ENCODE results near the gene ATL1.

ATL1 gene

DNA sequence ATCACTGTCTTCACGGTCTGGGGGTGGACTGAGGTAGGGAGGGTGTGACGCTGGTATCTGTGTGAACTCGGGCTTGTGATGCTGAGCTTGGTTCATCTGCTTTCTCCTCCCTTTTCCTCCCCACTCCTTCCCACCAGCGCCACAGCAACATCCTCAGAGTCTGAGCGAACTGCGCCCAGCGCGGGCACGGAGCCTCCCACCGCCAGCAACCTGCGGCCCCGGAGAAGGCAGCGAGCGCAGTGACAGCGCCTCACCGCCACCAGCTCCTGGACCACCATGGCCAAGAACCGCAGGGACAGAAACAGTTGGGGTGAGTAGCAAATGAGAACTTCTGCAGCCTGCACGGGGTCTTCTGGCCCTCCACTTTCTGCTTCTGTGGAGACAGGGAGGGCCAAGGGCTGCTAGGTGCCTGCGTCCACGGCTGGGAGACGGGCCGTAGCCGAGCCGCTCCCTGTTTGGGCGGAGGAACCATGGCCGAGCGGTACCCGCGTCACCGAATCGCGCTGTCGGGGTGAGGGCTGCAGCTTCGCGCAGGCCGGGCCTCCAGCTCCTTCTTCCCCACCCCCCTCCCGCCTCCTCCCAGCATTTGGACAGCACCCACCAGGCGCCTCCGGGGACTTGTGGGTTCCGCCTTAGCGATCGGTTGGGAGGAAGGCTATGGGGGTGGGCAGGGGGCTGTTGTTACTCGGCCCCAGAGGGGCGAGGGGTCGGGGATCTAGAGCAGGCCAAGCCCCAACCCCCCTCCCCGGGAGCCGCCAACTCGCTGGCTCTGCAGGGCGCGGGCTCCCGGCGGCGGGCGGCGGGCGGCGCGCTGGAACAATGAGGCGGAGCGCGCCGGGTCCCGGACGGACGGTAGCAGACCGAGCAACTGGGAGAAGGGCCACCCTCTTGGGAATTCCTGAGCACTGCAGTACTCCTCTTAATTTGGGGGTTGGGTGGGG is at the start of gene ATL1:
Gene ATL1, plus strand, starts transcription at position 156 of the 941 bp plus-strand sequence. Its CDS starts 121 bp downstream, at position 277.
- peak; percentile 46 for DNase-seq

DNA sequence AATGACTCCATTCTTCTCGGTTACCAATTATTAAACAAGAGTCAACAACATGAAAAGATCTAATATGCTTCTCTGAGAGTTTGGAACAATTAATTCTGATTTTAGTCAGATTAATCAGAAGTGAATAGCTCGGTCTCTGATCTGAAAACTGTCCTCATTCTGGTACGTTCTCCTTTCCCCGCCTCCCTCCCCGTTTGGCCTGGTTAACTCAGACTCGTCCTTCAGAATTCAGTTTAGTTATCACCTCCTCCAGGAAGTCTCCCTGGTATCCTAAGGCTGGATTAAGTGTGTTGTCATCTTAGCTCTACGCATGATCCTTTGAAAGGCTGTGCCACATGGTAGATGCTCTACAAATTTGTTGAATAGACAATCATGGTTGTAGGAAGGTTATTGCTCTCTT is 49.8 kb upstream of the ATL1 start:
- no peak for DNase-seq

DNA sequence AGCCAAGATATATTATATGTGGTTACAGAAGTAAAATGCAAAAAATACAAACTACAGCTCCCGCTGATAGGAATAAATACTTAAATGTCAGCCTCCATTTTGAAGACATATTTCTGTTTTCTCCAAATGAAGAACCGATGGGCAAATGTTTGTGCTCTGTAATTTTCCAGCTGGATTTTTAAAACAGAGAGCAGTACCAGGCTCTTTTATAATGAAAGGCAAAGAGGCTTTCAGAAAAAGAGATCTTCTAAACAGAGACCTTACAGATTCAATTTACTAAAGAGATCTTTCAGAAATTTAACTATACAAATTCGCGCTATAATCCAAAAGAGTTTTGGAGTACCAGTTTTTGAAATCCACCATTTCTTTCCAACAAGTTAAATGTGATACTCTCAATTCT is 47.5 kb upstream of the ATL1 start:
- DNase-seq, result no peak

DNA sequence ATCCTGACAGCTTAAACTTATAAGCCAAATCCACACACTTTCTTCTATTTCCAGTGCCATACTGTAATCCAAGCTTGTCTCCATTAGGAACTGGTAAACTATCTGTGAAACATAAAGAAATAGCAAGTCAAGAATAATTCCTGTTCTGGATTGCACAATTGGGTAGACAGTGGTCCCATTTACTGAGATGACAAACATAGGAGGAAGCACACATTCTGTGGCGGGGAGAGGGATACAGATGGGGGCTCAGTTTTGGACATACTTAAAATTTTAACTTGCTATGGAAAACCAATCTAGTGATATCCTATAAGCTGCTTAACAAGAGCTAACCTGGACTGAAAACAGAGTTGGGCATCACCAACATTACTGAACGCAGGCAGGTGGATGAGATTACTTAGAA is 43.9 kb upstream of the ATL1 start:
- DNase-seq, result no peak

DNA sequence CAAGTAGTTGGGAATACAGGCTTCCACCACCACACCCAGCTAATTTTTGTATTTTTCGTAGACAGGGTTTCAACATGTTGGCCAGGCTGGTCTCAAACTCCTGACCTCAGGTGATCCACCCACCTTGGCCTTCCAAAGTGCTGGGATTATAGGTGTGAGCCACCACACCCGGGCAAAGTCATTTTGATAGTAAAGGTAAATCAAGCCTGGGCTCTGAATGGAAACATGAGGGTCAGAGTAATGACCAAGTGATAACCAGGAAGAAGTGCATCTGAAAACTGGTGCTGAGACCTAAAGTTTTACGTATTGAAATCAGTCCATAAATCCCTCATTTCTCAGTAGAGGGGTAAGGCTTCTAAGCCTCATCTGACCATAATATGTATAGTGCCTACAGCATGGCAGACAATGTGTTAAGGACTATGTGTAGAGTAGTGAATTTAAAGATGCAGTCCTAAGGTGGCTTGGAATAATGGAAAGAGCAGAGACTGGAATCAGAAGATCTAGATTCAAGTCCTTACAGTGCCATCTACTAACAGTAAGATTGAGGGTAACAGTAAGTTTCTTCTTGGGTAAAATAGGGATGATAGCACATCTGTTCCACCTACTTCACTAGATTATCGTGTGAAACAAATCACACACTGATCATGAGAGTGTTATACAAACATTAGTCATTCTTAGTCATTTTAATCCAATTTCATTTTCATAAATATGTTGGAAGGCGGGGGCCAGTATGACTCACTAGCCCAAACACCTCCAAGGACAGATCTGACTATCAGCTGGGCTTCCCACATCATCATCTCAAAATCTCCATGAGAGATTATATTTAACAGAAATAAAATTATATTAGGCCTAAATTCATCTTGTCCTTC is 38.8 kb upstream of the ATL1 start:
- DNase-seq, result no peak

DNA sequence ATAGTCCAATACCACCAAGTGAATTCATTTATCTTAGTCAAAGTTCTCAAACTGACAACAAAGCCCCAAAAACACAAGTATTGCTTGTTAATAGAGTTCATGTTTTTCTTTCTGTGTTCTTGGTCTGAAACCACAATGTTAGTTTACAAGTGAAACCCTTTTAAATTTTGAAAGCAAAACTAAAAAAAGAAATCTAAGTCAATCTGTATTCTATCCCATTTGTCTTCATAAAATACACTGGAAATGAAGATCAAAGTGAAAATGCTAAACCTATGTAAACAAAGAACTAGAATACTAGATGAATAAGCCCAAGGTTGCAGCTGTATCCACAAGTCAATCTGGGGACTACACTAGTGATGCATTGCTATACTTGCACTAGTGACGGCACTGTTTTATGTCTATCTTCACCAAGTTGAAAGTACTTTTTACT is 38.0 kb upstream of the ATL1 start:
- DNase-seq, result no peak

DNA sequence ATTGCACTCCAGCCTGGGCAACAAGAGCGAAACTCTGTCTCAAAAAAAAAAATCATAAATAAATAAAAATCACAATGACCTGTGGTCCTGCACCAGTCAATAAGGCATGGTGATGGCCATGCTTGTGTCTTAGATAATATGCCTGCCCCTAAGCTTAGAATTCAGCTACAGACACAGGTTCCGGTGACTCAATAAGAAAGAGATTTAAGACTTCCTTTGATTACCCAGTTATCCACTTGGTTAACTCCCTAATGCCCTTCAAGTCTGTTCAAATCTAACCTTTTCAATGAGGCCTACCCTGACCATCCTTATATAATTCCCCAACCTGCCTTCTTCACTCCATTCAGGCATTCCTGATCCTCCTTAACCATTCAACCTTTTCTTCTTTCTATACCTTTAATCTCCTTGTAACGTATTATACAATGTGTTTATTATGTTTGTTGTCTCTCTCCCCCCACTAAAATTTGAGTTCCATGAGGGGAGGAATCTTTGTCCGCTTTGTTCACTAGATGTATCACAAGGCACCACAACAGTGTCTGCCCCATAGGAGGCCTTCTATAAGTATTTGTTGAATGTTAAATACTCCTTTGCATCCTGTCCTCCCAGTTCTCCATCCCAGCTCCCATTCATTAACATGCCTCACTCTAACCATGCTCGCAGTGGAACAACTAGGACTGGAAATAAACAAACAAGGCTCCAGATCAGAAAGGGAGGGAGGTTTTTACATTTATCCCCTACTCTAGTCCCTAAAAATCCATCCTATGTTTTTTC is 36.5 kb upstream of the ATL1 start:
- no peak for DNase-seq

DNA sequence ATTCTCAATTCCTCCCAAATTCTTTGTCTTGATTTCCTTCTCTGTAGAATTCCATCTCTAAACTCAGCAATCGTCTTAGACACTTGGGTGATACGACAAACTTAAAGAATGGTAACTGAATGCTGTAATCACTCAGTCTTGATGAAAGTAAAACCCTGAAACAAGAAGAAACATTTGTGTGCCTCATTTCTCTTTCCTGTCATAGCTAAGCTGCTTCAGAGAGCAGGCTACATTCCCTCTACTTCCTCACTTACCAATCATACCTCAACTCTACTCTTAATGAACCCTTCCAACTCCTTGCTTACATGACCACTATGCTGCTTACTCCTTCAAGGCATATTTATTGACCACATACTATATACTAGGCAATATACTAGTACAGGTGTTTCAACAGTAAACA is 35.9 kb upstream of the ATL1 start:
- no peak for DNase-seq

DNA sequence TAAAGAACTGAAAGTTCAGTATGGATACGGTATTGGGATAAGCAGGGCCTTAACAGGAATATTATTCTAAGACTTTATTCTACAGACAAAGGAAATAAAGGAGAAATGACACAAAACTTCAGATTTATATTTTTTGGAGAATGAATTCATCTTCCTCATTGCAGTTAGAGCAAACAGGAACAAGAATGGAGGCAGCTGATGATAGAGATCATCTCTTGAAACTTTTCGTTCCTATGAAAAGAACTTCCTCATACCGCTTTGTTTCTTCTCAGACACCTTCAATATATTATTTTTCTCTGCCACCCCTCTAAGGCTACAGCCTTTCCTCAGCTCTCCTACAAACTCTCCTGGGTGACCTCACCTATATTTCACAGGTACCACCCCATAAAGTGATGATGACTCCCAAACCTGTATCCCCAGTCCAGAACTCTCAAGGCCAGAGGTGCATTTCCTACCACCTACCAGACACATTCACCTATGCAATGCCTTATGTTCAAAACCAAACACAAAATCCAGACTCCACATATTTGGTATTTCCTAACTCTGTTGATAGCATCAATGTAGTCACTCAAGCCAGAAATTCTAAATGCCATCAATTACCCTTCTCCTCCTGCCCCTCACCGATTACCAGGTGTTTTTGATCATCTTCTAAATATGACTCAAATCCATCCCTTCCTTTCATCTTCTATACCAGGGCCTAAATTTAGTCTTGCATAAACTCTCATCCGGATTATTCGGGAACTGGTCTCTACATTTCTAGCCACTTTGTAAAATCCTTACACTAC is 35.0 kb upstream of the ATL1 start:
- no peak for DNase-seq

DNA sequence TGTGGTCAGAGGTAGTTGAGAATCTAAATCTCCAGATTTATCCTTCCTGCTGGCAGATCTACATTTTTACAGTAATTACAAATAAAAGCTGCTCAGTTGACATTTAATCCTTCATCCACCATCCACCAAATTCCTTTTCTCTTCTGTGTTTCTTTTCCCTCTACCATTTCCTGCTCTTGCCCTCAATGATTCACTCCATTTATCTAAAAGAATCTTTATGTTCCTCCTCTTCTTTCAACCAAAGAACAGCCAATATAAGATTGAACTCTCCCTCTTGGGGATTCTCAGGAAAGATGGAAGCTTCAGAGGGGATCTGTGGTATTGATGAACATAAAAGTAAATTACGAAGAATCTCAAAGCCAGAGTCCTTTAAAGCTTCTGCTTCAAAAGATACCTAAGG is 31.9 kb upstream of the ATL1 start:
- DNase-seq, result no peak

DNA sequence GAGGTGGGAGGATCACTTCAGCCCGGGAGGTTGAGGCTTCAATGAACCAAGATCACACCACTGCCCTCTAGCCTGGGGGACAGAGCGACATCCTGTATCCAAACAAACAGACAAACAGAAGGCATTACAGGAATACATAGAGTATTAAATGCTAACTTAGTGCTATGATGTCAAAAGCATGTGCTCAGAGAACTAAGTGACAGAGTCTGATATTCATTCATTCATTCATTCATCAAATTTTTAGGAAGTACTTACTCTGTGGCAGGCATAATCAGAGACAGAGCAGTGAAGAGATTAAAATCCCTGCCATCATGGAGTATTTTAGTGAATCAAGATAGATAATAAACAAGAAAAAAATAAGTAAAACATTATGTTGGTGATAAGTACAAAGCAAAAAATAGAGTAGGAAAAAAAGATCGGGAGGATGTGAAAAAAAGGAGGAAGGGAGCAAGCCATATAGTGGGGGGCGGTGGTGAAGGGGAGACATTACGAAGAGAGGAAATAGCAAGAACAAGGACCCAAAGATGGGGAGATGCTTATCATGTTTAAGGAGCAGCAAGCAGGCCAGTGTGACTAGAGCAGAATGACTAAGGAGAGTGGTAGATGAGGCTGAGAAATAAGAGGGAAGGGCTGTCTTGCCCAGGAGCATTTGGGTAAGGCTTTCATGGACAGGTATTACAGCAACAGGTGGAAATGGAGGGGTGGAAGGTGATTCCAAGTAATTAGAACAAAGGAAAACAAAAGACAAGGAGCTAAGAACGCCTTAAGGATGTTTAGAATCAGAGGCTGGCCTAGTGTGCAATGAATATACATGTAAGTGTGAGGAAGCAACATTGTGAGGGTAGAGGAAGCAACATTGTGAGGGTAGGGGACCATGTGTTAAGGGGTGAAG is 30.4 kb upstream of the ATL1 start:
- no peak for DNase-seq

DNA sequence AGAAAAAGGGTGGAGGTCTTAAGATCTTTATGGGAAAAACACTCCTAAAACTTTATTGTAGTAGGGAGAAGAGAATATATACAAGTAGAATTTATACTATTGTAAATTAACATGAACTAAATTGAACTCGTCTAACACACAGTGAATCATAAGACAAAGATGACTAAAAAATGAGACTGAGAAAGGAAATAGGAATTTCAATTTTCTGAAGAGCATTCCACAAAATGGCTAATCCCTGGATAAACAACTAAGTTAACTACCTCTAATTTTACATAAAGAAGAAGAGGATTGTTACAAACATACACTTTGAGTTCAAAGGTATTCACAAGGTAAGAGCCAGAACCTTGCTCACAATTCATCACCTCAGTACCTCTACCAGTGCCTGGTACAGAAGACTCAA is 29.6 kb upstream of the ATL1 start:
- no peak for DNase-seq

DNA sequence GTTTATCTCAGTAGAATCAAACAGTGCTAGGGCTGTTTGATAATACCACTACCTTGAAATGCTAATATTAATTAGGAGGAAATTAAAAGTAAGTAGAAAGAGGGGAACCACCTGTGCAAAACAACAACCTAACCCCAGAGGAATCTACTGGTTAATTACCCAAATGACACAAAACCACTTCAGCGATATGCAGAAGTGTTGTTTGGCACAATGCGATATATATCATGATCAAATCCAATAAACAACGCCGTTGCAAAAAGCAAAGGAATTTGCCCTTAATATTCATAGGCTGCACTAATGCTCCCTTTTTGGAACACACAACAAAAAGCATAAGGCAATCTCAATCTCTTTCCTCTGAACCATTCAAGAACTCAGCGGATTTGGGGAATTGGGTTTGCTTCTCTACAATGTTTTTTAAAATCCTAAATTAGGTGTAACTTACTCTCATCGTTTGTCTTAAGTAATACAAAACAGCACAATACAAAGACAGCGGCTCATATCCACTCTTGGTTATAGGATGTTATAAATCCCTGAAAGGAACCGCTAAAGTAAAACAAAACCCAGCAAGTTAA is 29.1 kb upstream of the ATL1 start:
- DNase-seq, result no peak

DNA sequence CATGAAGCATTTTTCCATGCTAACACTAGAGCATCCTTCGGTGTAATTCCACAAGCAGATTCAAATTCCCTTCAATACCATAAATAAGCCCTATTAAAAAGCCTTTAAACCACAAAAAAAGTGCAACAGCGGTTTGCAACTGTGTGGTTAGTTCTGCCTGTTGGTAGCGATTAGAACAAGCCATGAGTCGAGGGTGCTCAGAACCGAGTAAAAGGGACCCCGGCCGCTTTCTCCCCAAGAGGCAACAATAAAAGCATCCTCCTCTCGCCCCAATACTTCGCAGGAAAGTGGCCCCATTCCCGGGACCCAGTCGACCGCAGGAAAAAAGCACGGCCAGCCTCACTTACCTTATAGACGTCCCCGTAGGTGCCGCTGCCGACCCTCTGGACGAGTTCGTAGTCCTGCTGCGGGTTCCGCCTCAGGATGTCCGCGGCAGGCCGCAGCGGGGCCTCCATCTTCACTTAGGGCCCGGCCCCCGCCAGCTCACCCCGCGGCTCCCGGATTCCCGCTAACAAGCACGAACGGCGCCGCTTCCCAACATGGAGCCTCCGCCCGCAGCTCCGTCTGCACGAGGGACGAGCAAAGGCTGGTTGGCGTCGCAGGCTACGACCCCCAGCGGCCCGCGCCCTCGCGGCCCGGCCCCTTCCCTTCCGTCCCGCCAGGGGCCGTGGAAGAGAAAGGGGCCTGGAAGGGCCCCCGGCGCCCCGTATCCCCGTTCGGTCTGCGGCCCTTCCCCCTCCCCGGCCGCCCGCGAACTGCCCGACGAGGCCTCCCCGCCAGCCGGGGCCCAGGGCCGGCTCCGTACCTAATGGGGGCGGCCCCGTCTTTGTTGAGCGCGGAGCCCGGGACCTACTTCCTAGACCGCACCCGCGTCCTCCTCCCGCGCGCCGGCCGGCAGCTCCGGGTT is 28.1 kb upstream of the ATL1 start:
- DNase-seq, result no peak

DNA sequence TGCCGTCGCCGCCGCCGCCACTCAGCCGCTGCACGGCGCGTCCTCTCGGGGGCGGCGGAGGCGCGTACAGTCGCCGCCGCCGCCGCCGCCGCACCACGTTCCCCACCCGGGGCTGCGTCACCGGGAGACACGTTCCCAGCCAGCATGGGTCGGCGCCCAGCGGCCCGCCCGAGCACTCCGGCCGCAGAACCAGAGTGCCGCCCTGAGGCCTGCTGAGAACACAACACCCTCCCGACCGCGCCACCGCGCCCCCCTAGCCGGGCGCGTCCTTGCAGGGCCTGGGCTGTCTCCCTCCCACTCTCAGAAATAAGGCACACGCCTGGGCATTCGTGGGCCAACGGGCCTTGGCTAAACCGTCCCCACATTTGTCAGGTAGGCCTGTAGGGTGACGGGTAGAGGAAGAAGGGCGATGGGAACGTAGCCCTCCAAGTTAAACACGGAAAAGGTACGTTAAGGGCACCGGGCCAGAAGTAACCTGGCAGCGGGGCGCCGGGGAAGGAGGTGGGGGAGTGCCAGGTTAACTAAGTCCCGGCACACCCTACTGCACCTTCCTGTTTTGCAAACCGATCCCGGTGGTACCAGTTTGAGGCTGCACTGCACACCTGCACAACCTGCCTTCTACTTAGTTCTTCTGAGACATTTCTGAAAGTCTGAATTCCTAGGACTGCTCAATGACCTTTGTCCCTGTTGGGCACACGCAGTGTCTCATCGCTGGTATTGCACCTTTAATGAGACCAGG is 27.3 kb upstream of the ATL1 start, which contains the start of gene MAP4K5:
Gene MAP4K5, minus strand, starts transcription at position 68 of the 739 bp plus-strand sequence. CDS start 520 bp downstream, outside the sequence.
- peak; percentile 75 for DNase-seq

DNA sequence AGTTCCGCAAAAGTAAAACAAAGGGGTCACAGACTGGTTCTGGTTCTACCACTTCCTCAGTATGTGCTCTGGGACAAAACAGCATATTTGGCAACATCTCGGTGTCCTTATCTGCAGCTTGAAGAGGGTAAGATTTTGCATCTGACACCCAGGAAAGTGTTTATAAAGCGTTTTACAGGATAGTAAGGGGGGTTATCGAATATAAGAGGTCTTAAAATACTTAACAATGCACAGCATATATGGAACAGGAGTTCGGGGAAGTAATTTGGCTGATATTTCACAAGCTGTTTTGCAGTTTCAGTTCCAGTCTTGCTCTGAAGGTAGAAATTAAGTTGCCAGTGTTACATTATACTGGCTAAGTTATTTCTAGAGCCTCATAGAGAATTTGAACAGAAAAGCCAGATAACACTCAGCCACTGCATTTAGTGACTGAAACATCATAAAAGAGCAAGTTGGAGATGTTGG is 26.7 kb upstream of the ATL1 start:
- DNase-seq, result no peak

DNA sequence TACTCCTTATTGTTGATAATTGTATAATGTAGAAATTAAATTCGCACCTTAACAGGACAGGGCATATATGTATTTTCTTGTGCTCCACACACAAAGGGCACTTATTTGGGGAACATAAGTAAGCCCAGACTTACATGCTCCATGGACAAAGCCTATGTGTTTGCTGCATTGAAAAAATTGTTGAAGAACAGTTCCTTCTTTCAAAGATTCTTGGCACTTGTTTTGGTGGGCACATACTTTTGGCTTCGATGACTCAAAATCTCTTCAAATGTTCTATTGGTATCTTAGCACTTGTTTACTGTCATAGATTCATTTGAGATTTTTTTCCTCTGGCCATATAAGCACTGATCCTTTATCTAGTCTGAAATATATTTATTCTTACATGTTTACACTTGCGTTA is 26.1 kb upstream of the ATL1 start:
- no peak for DNase-seq

DNA sequence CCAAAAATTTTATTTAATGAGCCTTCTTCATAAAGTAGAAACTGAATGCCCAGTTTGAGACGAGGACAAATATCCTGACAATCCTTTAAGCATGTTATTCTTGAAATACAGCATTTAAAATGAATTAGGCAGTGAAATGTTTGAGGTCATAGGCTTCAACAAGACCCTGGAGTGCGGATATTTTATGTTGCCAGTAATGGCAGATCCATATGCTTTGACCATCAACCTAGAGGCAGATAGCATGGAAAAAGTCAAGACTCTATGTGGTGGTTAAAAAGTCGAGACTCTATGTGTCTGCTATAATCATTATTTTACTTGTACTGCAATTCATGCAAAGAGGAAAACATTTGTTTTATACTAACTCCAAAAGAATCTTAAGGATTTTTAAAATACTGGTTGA is 25.5 kb upstream of the ATL1 start:
- DNase-seq, result no peak

DNA sequence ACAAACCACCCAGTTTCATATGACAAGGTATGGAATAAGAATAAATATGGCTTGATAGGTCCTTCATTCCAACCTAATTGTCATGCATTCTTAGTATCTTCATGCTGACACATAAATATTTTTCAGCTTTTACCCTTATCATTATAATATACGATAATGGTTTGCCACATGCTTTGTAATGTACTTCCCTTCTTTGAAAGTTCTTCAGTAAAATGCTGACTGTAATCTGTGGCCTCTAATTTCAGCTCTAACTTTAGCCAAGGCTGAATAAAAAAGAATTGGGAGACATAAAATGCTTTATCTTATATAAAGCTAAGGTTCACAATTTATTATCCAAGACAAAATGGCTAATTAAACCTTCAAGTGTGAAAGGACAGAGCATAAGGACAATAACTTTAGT is 24.9 kb upstream of the ATL1 start:
- no peak for DNase-seq

Measured in 8988T (cell line).